Measurements from ENCODE around the gene TMCC1. TPM values are rescaled to one million over a fixed set of nuclear protein-coding genes. Genes with fewer than 3 reads are reported as not detected.
A peak's percentile ranks its signal among the peaks of the same experiment; 100 is the strongest.

The TMCC1 gene
- total RNA-seq, 4 donors from 2014 or later = 4.1 to 21.8 (median 14.5) TPM

- peaks cover 24% of the 10 kb centered on the region for H3K27me3 ChIP-seq
- TF ChIP-seq POLR2A (IDR thresholded peaks at IDR 0.05) (no peak), POLR2AphosphoS5 (IDR thresholded peaks at IDR 0.05) (no peak), EP300 (IDR thresholded peaks at IDR 0.05; ENCODE audit: low read depth) (no peak), CTCF (IDR thresholded peaks at IDR 0.05) (no peak)
- no peaks in the 10 kb centered on the region for H3K36me3 ChIP-seq
- in situ Hi-C loops (cut with MboI; ENCODE audit: low pct_ligation_motif_present in 1 of 4, low pct_unique_long_range_greater_than_20kb in 1 of 4, low sequenced_read_pairs in 3 of 4) = no loop called here
- no peak for DNase-seq
- intact Hi-C loops (cut with DNase I; ENCODE audit: low total_unique reads) = loop anchor here (10.0 kb wide), 1 partner anchor 113 kb away; no protein-coding TSS in a partner anchor
- WGBS, 2 donors (ENCODE audit: low coverage in 1 of 2) = 56 to 60% methylated on average over 3 to 18 of the region's 18 CpGs
- H3K27ac ChIP-seq = peak overlapping the region; percentile 80 to 87 (median 86)
- H3K4me3 ChIP-seq = peak overlapping the region; percentile 37 to 64 (median 42)
- H3K4me1 ChIP-seq = peaks cover 0 to 47% (median 32%) of the 10 kb centered on the region in 4 donors
- no peaks in the 10 kb centered on the region for H3K9me3 ChIP-seq
Measured at GRCh38 chr3:129607391-129608068, 286.0 kb downstream of the TMCC1 start.

GRCh38 chr3:129606636-129607390 is 286.7 kb downstream of the TMCC1 start, which contains the start of gene PLXND1:
PLXND1 (minus strand) TSS chr3:129606676; CDS start chr3:129606639, 37 bp downstream.
- peaks cover 24% of the 10 kb centered on the region for H3K27me3 ChIP-seq
- peak within 1 kb of the TSS; percentile 41 to 64 (median 50) for H3K4me3 ChIP-seq
- H3K27ac ChIP-seq = peak within 1 kb of the TSS; percentile 85 to 87 (median 86)
- 2 to 3% methylated on average over 19 to 51 of the region's 96 CpGs for WGBS, 2 donors (ENCODE audit: low coverage in 1 of 2)
- intact Hi-C loops (cut with DNase I; ENCODE audit: low total_unique reads) (loop anchor here (10.0 kb wide), 1 partner anchor 112 kb away; no protein-coding TSS in a partner anchor), in situ Hi-C loops (cut with MboI; ENCODE audit: low pct_ligation_motif_present in 1 of 4, low pct_unique_long_range_greater_than_20kb in 1 of 4, low sequenced_read_pairs in 3 of 4) (no loop called here)
- no peaks in the 10 kb centered on the region for H3K9me3 ChIP-seq
- H3K36me3 ChIP-seq = no peaks in the 10 kb centered on the region
- TF ChIP-seq POLR2AphosphoS5 (IDR thresholded peaks at IDR 0.05) (peak; percentile 21 to 69 (median 39)), CTCF (IDR thresholded peaks at IDR 0.05) (no peak), POLR2A (IDR thresholded peaks at IDR 0.05) (peak; percentile 62)
- DNase-seq = peak; percentile 59
- H3K4me1 ChIP-seq = peaks cover 0 to 49% (median 30%) of the 10 kb centered on the region in 4 donors

GRCh38 chr3:129605922-129606635 is 287.4 kb downstream of the TMCC1 start:
- in situ Hi-C loops (cut with MboI; ENCODE audit: low pct_ligation_motif_present in 1 of 4, low pct_unique_long_range_greater_than_20kb in 1 of 4, low sequenced_read_pairs in 3 of 4) = no loop called here
- no peak for DNase-seq
- intact Hi-C loops (cut with DNase I; ENCODE audit: low total_unique reads) = loop anchor here (10.0 kb wide), 1 partner anchor 111 kb away; no protein-coding TSS in a partner anchor
- Histone ChIP-seq H3K27ac (peak overlapping the region; percentile 66 to 87 (median 78)), H3K9me3 (no peaks in the 10 kb centered on the region), H3K4me3 (peak overlapping the region; percentile 12 to 58 (median 50)), H3K4me1 (peaks cover 0 to 47% (median 30%) of the 10 kb centered on the region in 4 donors), H3K27me3 (peaks cover 24% of the 10 kb centered on the region), H3K36me3 (no peaks in the 10 kb centered on the region)
- WGBS, 2 donors (ENCODE audit: low coverage in 1 of 2) = 1% methylated on average over 61 of the region's 98 CpGs; no CpG with 5 or more reads in 1 of the 2 donors
- TF ChIP-seq EP300 (IDR thresholded peaks at IDR 0.05; ENCODE audit: low read depth) = no peak
- TF ChIP-seq CTCF (IDR thresholded peaks at IDR 0.05) = no peak
- no peak for TF ChIP-seq POLR2A (IDR thresholded peaks at IDR 0.05)
- no peak for TF ChIP-seq POLR2AphosphoS5 (IDR thresholded peaks at IDR 0.05)

All from transverse colon (tissue), 4 donors.